HG02678 (cell line): ENCODE data around the gene BACE2.

ENCODE experiments used
- ATAC-seq: cut with Tn5 transposase; IDR thresholded peaks from one replicate; pipeline ENCODE4 v1.9.1; 2021; ENCODE audit warnings: mild to moderate bottlenecking, moderate library complexity; ENCODE audit not compliant: unreplicated experiment

Gene BACE2

GRCh38 chr21:41147979-41148355, 20.0 kb upstream of the BACE2 start:
- ATAC-seq, result no peak

DNA sequence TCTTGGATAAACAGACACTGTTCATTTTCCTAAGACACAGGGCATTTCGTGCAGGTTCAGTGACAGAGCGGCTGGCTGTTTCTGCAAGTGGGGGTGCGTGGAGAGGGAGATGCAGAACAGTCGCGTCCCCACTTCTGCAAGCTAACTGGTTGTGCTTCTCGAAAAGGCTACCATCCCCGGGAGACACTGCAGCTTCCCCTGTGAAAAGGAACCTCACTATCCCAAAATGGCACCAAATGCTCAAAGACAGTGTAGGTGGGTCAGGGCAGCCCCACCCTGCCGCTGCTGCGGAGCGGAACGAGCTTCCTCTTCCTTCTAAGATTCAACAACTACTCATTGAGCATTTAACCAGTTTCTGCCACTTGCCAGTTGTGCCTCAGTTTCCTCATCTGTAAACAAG, 19.2 kb upstream of the BACE2 start:
- ATAC-seq, result no peak

- ATAC-seq, result no peak
Observed at GRCh38 chr21:41149199-41149598, 18.8 kb upstream of the BACE2 start.

DNA sequence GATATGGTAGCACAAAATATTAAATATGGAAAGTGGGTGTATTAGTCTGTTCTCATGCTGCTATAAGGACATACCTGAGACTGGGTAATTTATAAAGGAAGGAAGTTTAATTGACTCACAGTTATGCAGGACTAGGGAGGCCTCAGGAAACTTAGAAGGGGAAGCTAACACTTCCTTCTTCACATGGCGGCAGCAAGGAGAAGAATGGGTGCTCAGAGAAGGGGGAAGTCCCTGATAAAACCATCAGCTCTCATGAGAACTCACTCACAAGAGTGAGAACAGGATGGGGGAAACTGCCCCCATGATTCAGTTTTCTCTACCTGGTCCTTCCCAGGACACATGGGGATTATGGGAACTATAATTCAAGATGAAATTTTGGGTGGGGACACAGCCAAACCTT, 15.8 kb upstream of the BACE2 start:
- ATAC-seq, result no peak

GRCh38 chr21:41153443-41153842, 14.5 kb upstream of the BACE2 start:
- ATAC-seq, result no peak

DNA sequence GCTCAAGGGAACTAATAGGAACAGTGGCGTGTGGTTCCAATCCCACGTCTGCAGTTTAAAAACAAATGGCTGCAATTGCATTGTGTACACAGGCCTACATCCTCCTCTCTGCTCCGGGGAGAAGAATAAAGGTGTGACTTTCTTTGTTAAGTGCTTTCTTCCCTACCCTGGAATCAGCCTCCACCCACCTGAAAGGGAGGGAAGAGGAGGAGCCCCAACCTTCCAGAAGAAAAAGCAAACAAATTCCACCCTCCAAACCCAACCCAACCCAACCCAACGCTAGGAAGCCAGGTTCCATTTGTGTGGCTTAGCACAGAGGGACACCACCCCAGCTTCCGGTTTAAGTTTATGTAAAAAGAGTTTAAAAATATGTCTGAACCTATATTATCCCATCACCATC, 11.8 kb upstream of the BACE2 start:
- no peak for ATAC-seq

GRCh38 chr21:41158026-41158425, 9.9 kb upstream of the BACE2 start:
- ATAC-seq, result no peak

- no peak for ATAC-seq
Observed at GRCh38 chr21:41160036-41160435, 7.9 kb upstream of the BACE2 start.

DNA sequence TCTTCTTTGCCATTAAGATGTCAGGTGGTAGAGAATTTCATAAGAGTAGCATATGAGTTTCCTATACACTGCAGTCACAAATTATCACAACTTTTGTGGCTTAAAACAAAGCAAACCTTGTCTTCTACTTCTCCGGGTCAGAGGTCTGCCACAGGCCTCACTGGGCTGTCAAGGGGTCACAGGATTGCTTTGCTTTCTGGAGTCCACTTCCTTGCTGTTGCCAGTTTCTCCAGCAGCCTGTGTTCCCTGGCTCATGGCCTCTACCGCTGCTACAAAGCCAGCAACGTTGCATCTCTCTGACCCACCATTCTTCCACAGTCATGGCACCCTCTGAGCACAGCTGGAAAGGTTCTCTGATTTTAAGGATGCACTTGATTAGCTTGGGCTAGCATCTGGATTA, 6.5 kb upstream of the BACE2 start:
- no peak for ATAC-seq

GRCh38 chr21:41162096-41162495, 5.9 kb upstream of the BACE2 start:
- ATAC-seq, result no peak

DNA sequence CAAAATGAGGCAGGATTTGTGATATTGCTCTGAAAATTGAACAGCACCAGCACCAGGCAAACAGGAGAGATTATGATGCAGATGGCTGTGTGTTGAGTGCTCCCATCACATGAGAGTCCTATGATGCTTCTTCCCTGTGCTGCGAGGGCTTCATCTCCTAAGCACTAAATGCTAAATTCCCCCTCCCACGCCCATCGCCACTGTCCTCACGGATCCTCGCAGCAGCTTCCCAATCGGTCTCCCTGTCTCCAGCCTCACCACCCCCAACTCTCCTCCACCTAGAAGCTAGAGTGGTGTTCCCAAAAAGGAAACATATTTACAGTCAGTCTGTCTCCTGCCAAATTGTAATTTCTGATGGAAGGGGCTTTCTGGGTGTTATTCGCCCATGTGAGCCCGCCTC, 4.9 kb upstream of the BACE2 start:
- no peak for ATAC-seq

- ATAC-seq, result no peak
Observed at GRCh38 chr21:41164052-41164451, 3.9 kb upstream of the BACE2 start.

GRCh38 chr21:41164981-41165655, 2.8 kb upstream of the BACE2 start:
- ATAC-seq, result no peak

DNA sequence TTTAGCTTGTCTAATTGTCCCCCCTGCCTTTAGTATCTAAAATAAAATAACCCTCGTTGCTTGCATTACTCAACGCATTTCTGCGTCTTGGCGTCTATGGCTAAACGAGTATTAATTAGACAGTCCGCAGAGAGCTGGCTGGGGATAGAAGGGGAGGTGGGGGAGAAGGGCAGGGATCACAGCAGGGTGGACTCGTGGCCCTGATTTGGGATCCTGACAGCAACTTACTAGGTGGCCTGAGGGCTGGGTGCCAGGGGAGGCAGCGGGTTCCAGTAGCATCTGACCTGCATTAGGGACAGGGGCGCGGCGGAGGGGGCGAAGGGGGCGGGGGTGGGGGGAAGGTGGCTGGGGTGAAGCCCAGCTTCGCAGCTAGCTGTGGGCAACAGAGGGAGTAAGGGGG, 1.1 kb upstream of the BACE2 start:
- no peak for ATAC-seq

GRCh38 chr21:41168391-41169257, 664 bp downstream of the BACE2 start:
- ATAC-seq, result no peak

- ATAC-seq, result no peak
Observed at GRCh38 chr21:41169258-41169576, 1.3 kb downstream of the BACE2 start.

GRCh38 chr21:41169701-41170100, 1.7 kb downstream of the BACE2 start:
- ATAC-seq, result no peak

DNA sequence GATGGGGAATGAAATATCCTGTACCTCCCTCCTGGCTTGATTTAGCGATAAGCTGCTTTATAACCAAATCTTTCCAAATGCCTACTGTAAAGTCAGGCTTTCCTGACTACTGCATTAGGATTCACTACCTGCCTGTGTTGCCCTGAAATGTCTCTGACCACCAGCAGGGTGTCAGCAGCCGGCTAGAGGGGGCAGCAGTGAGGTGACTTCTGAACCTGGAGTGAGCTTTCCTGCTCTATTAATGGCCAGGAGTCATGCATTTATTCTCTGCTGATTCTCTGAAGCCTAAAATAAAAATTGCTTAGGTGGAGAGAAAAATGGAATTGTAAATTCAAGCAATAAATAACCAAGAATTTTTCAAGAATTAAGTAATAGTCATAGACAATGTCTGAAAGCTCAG, 2.5 kb downstream of the BACE2 start:
- no peak for ATAC-seq

DNA sequence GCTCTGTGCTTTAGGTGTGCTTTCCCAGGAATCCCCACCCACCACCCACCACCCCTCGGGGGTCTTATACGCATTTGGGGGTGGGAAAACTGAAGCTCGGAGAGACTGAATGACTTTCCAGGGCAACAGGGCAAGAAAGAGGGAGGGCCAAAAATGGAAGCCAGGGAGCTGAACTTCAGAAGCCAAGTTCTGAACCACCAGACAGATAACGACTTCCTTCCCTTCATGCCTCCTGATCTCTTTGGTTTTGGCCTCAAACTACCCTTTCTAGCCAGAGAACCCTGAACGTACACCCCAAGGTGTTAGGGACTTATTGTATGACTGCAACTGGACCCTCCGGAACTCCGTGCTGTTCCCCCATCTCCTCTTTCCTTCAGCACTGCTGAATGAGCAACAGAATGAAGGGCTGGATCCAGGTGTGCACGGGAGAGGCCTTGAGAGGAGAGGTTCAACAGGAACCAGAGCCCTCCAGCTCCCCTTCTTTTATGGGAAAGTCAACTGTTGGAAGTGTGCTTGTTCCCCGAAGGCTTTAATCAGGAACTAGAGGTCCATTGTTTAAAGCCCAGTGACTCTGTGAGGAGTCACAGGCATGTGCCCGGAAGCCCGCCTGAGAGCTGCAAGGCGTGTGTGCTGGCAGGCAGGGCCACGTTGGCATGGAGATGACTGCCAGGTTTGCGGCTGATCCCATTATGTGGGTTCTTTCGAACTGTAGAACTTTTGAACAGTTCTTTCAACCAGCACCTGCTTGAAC, 3.1 kb downstream of the BACE2 start:
- ATAC-seq, result no peak

DNA sequence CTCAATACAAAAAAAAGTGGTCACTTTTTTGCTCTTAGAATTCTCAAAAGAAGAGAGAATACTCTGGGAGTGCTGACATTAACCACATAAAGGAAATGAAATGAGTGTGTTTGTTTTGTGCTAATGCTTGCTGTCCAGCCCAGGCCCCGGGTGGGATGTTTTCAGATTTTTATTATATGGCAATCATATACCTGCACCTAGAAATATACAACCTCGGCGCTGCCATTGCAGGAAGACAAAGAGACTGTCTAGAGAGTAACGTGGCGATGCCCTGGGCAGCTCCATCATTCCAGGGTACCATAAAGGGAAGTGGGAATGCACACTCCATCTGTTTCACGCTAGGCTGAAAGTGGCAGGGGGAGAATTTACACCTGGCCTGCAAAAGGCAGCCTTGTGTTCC, 7.1 kb downstream of the BACE2 start:
- ATAC-seq, result no peak

DNA sequence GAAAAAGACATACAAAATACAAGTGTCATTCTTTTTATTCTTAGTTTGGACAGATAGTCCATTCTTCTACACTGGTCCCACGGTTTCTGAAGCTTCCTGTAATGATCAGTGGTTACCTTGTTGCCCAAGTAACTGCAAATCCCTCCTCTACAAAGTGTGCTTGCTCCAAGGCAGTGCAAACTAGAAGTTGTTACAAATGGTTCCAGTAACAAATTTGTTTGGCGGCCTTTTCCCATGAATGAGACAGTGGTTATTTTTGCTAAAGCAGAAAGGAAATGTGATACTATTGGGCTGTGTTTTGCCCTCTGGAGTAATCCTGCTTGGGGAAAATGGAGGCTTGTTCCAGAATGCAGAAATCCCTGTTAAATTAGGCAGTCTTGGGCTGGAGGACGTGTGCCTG, 8.9 kb downstream of the BACE2 start:
- ATAC-seq, result no peak

DNA sequence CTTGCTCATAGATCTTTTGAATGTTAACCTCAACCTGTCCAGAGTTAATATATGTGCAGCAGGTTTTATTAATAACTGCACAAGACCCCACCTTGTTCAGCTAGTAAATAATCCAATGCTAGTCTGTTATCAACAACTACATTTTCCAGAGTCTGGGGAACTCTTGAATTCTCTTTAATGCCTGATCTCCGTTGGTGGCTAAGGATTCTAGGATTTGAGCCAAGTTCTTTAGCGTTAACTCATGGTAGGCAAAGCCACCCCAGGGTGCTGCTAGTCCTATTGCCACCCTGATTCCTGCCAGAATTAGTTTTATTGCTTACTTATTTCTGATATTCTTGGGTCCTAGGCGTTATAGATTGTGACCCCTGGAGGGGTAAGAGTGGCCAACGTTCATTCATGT, 12.8 kb downstream of the BACE2 start:
- no peak for ATAC-seq
